ENCODE measurements around the gene ELOVL3.

The ELOVL3 gene

DNA sequence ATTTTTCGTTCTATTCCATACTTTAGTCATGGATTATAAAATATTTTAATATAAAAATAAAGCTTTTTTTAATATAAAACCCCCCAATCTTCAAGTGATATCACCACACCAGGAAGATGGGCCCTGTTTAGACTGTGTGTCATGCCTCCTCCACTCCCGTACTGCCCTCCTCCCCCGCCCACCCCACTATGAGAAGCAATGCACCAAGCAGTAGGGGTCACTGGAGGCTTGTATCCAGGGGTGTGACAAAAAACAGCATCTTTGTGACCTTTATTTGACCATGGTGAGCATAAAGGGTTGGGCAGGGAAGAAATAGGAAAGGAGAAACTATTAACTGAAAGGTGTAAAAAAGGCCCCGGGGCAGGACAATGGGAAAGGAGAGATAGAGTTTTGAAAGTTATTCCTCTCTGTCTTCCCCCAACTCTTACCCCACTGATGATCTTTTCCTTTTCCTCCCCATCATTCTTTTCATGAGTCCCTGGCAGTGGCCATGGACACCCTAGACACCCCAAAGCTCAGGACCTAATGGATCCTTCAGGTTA, 11.7 kb downstream of the ELOVL3 start:
- no peak overlapping the region for H3K4me3 ChIP-seq (ENCODE audit: insufficient read depth, low read depth, low read length, poor library complexity, severe bottlenecking)
- H3K36me3 ChIP-seq (ENCODE audit: control insufficient read depth, insufficient read depth, low read length), result no peaks in the 10 kb centered on the region
- peaks cover 18% of the 10 kb centered on the region for H3K4me1 ChIP-seq (ENCODE audit: control insufficient read depth, insufficient read depth, low read length, poor library complexity, severe bottlenecking)
- DNase-seq, result no peak
- peaks cover 9% of the 10 kb centered on the region for H3K27me3 ChIP-seq (replicated peaks; ENCODE audit: control insufficient read depth, insufficient read depth, low read length, poor library complexity, severe bottlenecking)
- no peak overlapping the region for H3K27ac ChIP-seq (ENCODE audit: insufficient read depth, low read length, poor library complexity, severe bottlenecking)
- H3K9me3 ChIP-seq (ENCODE audit: control insufficient read depth, low read length), result no peaks in the 10 kb centered on the region

DNA sequence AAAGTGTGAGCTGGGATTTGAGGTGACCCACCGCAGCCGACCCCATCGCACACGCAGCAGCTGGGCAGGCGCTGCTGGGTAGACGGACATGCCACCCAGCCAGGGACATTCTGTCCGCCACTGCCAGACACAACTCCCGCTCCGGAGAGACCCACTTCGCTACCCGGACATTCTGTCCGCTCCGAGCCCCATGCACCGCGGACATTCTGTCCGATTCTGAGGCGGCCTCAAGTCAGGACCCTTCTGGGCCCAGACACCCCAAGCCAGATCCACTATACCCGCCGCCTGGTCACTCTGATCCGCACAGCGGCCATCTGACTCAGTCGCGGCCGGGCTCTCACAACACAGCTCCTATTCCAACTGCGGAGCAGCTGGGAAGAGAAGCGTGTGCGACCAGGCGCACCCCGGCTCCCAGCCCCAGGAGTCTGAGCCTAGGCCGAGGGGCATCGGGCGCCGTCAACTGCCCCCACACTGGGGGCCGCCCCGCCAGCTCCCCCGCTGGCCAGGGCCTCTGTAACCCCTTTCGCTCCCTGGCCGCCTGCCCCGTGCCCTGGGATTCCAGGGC, 14.4 kb downstream of the ELOVL3 start:
- peaks cover 15% of the 10 kb centered on the region for H3K27me3 ChIP-seq (replicated peaks; ENCODE audit: control insufficient read depth, insufficient read depth, low read length, poor library complexity, severe bottlenecking)
- no peaks in the 10 kb centered on the region for H3K9me3 ChIP-seq (ENCODE audit: control insufficient read depth, low read length)
- H3K27ac ChIP-seq (ENCODE audit: insufficient read depth, low read length, poor library complexity, severe bottlenecking), result no peak overlapping the region
- H3K4me3 ChIP-seq (ENCODE audit: insufficient read depth, low read depth, low read length, poor library complexity, severe bottlenecking), result no peak overlapping the region
- H3K4me1 ChIP-seq (ENCODE audit: control insufficient read depth, insufficient read depth, low read length, poor library complexity, severe bottlenecking), result peaks cover 25% of the 10 kb centered on the region
- H3K36me3 ChIP-seq (ENCODE audit: control insufficient read depth, insufficient read depth, low read length), result no peaks in the 10 kb centered on the region
- DNase-seq, result no peak

GRCh38 chr10:102241032-102241443, 14.9 kb downstream of the ELOVL3 start:
- Histone ChIP-seq H3K27ac (ENCODE audit: insufficient read depth, low read length, poor library complexity, severe bottlenecking) (no peak overlapping the region), H3K27me3 (replicated peaks; ENCODE audit: control insufficient read depth, insufficient read depth, low read length, poor library complexity, severe bottlenecking) (peaks cover 15% of the 10 kb centered on the region), H3K4me1 (ENCODE audit: control insufficient read depth, insufficient read depth, low read length, poor library complexity, severe bottlenecking) (peaks cover 25% of the 10 kb centered on the region), H3K9me3 (ENCODE audit: control insufficient read depth, low read length) (no peaks in the 10 kb centered on the region), H3K36me3 (ENCODE audit: control insufficient read depth, insufficient read depth, low read length) (no peaks in the 10 kb centered on the region), H3K4me3 (ENCODE audit: insufficient read depth, low read depth, low read length, poor library complexity, severe bottlenecking) (peak overlapping the region; percentile 44)
- no peak for DNase-seq

DNA sequence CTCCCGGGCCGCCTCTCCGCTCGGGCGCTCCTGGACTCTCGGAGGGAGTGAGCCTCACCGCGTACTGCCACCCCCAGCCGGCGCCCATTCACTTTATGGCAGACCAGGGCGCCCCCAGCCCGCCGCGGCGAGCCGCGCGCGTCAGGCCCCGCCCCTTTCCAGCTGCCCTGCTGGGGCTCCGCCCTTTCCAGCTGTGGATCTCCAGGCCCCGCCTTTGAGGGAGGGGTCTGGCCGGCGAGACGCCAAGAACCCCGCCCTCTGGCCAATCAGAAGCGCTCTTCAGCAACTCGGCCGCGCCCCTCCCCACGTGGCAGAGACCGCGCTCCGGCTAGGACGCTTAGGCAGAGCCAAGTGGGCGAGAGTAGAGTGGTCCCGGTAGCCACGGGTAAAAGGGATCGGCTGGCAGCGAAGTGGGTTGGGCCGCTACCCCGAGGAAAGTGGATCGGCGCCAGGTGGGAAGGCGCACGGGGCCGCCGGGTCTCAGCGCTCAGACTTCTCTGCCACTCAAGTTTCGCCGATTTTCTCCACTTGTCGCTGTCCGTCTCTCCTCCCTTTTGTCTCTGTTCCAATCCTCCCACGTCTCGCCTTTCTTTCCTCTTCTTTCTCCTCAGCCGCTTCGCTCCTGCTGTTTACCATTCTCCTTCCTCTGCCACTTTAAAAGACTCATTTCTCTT, 15.5 kb downstream of the ELOVL3 start, which contains the start of gene PITX3:
Gene PITX3, minus strand, starts transcription at position 69 of the 674 bp plus-strand sequence. CDS start 9,432 bp downstream, outside the sequence.
- H3K27ac ChIP-seq (ENCODE audit: insufficient read depth, low read length, poor library complexity, severe bottlenecking), result no peak within 1 kb of the TSS
- peak; percentile 85 to 88 (median 88) for DNase-seq
- peak within 1 kb of the TSS; percentile 44 for H3K4me3 ChIP-seq (ENCODE audit: insufficient read depth, low read depth, low read length, poor library complexity, severe bottlenecking)
- H3K27me3 ChIP-seq (replicated peaks; ENCODE audit: control insufficient read depth, insufficient read depth, low read length, poor library complexity, severe bottlenecking), result peaks cover 15% of the 10 kb centered on the region
- H3K4me1 ChIP-seq (ENCODE audit: control insufficient read depth, insufficient read depth, low read length, poor library complexity, severe bottlenecking), result peaks cover 30% of the 10 kb centered on the region
- no peaks in the 10 kb centered on the region for H3K9me3 ChIP-seq (ENCODE audit: control insufficient read depth, low read length)
- no peaks in the 10 kb centered on the region for H3K36me3 ChIP-seq (ENCODE audit: control insufficient read depth, insufficient read depth, low read length)

DNA sequence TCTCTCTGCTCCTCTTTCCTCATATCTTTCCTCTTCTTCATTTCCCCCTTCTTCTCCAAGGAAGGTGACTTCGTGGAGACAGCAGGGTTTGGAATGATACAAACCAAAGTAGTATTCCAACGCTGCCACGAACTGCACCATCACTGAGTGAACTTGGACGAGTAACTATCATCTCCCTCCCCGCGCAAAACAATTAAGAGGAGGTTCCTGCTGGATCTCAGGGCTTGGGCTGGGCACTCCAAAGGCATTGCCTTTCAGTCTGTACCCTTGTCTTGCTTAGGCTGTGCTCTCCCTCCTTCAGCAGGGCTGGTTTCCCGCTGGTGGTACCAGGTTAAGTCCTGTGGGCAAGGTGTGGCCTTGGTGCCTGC, 16.0 kb downstream of the ELOVL3 start:
- H3K4me1 ChIP-seq (ENCODE audit: control insufficient read depth, insufficient read depth, low read length, poor library complexity, severe bottlenecking), result peaks cover 35% of the 10 kb centered on the region
- H3K27me3 ChIP-seq (replicated peaks; ENCODE audit: control insufficient read depth, insufficient read depth, low read length, poor library complexity, severe bottlenecking), result peaks cover 15% of the 10 kb centered on the region
- no peak overlapping the region for H3K27ac ChIP-seq (ENCODE audit: insufficient read depth, low read length, poor library complexity, severe bottlenecking)
- no peaks in the 10 kb centered on the region for H3K9me3 ChIP-seq (ENCODE audit: control insufficient read depth, low read length)
- no peak for DNase-seq
- H3K4me3 ChIP-seq (ENCODE audit: insufficient read depth, low read depth, low read length, poor library complexity, severe bottlenecking), result peak overlapping the region; percentile 44
- no peaks in the 10 kb centered on the region for H3K36me3 ChIP-seq (ENCODE audit: control insufficient read depth, insufficient read depth, low read length)

DNA sequence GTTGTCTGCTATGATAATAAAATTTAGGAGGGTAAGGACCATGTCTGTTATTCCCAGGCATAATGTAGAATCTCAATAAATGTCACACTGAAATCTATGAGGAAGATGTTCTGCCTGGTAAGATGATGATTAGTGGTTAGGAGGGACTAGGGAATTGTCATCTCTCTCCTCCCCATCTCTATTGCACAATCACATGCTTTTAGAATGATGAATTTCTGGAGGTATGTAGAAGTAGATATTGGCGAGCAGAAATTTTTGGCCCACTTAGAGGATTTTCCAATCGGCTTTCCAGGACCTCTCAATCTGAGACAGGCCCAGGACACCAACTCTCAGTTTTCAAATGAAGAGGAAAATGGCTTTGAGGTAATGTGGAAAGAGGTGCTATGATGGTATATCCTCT, 17.2 kb downstream of the ELOVL3 start:
- no peaks in the 10 kb centered on the region for H3K36me3 ChIP-seq (ENCODE audit: control insufficient read depth, insufficient read depth, low read length)
- no peak overlapping the region for H3K27ac ChIP-seq (ENCODE audit: insufficient read depth, low read length, poor library complexity, severe bottlenecking)
- H3K9me3 ChIP-seq (ENCODE audit: control insufficient read depth, low read length), result no peaks in the 10 kb centered on the region
- peaks cover 15% of the 10 kb centered on the region for H3K27me3 ChIP-seq (replicated peaks; ENCODE audit: control insufficient read depth, insufficient read depth, low read length, poor library complexity, severe bottlenecking)
- H3K4me3 ChIP-seq (ENCODE audit: insufficient read depth, low read depth, low read length, poor library complexity, severe bottlenecking), result no peak overlapping the region
- DNase-seq, result no peak
- H3K4me1 ChIP-seq (ENCODE audit: control insufficient read depth, insufficient read depth, low read length, poor library complexity, severe bottlenecking), result peaks cover 45% of the 10 kb centered on the region

DNA sequence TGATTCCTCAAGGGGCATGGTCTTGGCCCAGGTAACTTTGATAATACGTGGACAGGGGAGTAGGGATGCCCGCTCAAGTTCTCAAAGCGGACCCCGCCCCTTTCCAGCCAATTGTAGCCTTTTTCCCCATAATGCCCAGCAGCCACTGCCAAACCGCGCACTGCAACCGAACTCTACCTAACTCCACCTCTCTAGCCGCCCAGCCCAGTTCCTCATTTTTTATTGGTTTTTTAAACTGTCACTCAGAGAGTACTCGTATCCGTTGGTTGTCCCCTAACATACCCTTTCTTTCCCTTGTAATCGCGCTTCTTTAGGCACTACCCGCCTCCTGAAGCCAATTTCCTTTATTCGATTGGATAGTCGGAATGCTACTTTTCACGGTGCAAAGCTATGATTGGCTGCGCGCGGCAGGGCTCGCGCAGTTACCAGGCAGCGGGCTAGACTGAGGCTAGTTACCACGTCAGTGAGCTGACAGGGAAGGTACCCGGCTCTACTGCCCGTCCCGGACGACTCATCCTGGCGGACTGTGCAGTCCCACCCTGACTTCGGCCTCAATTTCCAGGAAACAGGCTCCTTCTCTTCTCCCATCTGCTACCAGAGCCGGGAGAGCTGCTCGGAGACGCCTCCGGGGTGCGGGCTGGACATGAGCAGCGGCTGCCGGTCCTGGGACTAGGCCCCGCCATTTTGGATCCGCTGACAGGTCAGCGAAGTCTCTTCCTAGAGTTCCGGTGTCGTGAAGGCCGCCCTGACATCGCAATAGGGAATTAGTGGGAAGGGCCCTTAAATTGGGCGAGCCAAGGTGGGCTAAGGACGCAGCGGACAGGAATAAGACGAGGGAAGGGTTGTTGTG, 19.2 kb downstream of the ELOVL3 start, which contains the start of gene GBF1:
Gene GBF1, plus strand, starts transcription at position 451 of the 850 bp plus-strand sequence. CDS start 13,407 bp downstream, outside the sequence.
- DNase-seq, result peak; percentile 77 to 89 (median 85)
- Histone ChIP-seq H3K4me1 (ENCODE audit: control insufficient read depth, insufficient read depth, low read length, poor library complexity, severe bottlenecking) (peaks cover 45% of the 10 kb centered on the region), H3K27me3 (replicated peaks; ENCODE audit: control insufficient read depth, insufficient read depth, low read length, poor library complexity, severe bottlenecking) (peaks cover 15% of the 10 kb centered on the region), H3K9me3 (ENCODE audit: control insufficient read depth, low read length) (no peaks in the 10 kb centered on the region), H3K4me3 (ENCODE audit: insufficient read depth, low read depth, low read length, poor library complexity, severe bottlenecking) (peak within 1 kb of the TSS; percentile 91), H3K27ac (ENCODE audit: insufficient read depth, low read length, poor library complexity, severe bottlenecking) (peak within 1 kb of the TSS; percentile 93), H3K36me3 (ENCODE audit: control insufficient read depth, insufficient read depth, low read length) (no peaks in the 10 kb centered on the region)

DNA sequence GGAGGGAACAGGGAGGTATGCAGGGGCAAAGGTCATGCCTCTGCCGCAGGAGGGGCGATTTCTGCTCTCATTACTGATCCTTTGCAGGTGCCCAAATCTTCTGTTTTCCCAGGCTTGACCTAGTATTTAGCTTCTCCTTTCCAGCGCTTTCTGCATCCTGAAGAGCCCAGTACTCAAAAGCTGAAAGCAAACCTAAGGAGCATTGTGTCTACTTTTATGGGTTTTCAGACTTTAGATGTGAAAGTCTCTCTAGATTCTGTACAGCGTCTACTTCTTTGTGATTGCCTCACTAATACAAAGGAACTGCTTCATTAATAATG, 19.8 kb downstream of the ELOVL3 start:
- peak overlapping the region; percentile 91 for H3K4me3 ChIP-seq (ENCODE audit: insufficient read depth, low read depth, low read length, poor library complexity, severe bottlenecking)
- H3K36me3 ChIP-seq (ENCODE audit: control insufficient read depth, insufficient read depth, low read length), result no peaks in the 10 kb centered on the region
- no peaks in the 10 kb centered on the region for H3K9me3 ChIP-seq (ENCODE audit: control insufficient read depth, low read length)
- peak overlapping the region; percentile 93 for H3K27ac ChIP-seq (ENCODE audit: insufficient read depth, low read length, poor library complexity, severe bottlenecking)
- H3K4me1 ChIP-seq (ENCODE audit: control insufficient read depth, insufficient read depth, low read length, poor library complexity, severe bottlenecking), result peaks cover 41% of the 10 kb centered on the region
- H3K27me3 ChIP-seq (replicated peaks; ENCODE audit: control insufficient read depth, insufficient read depth, low read length, poor library complexity, severe bottlenecking), result peaks cover 10% of the 10 kb centered on the region
- no peak for DNase-seq

DNA sequence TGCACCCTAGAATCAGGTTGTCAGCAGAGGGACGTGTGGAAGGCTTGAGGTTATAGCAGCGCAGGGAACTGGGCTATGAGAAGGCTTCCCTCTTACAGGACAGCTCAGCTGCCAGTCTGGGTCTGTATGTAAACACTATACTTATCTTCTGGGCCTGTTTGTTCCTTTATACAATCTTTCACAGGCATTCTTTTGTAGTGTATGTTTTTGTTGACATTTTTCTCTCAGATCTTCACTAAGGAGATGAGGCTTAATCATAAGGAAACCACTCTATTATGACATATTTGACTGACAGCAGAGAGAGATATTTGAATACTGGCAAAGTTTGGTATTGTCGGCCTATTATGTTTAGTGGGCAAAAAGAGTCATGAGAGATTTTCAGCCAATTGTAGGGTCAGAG, 20.2 kb downstream of the ELOVL3 start:
- Histone ChIP-seq H3K4me3 (ENCODE audit: insufficient read depth, low read depth, low read length, poor library complexity, severe bottlenecking) (peak overlapping the region; percentile 91), H3K36me3 (ENCODE audit: control insufficient read depth, insufficient read depth, low read length) (no peaks in the 10 kb centered on the region), H3K27ac (ENCODE audit: insufficient read depth, low read length, poor library complexity, severe bottlenecking) (peak overlapping the region; percentile 93), H3K27me3 (replicated peaks; ENCODE audit: control insufficient read depth, insufficient read depth, low read length, poor library complexity, severe bottlenecking) (peaks cover 6% of the 10 kb centered on the region), H3K4me1 (ENCODE audit: control insufficient read depth, insufficient read depth, low read length, poor library complexity, severe bottlenecking) (peaks cover 37% of the 10 kb centered on the region), H3K9me3 (ENCODE audit: control insufficient read depth, low read length) (no peaks in the 10 kb centered on the region)
- no peak for DNase-seq
